GM23338 (cell line): ENCODE data around the gene CEACAM19. TPM values are rescaled to one million over a fixed set of nuclear protein-coding genes. Genes with fewer than 3 reads are reported as not detected.

ENCODE experiments used
- EZH2 ChIP-seq: fragments of 200-600 bp; sonication (generic); IDR thresholded peaks from one replicate; pipeline ENCODE4 v1.8.0; 2017; ENCODE audit warnings: antibody characterized with exemption, mild to moderate bottlenecking, low read depth; ENCODE audit not compliant: unreplicated experiment
- EZH2phosphoT487 ChIP-seq: fragments of 200-600 bp; sonication (generic); IDR thresholded peaks from one replicate; pipeline ENCODE4 v1.8.1; 2018; ENCODE audit warnings: antibody characterized with exemption; ENCODE audit not compliant: unreplicated experiment
- JUNB ChIP-seq: IDR thresholded peaks from one replicate; pipeline ENCODE4 v1.6.1; 2016; ENCODE audit warnings: antibody characterized with exemption; ENCODE audit not compliant: unreplicated experiment
- NANOG ChIP-seq: IDR thresholded peaks from 2 replicates; pipeline ENCODE4 v1.6.1; 2016; ENCODE audit warnings: antibody characterized with exemption, borderline replicate concordance
- POLR2AphosphoS5 ChIP-seq: IDR thresholded peaks from 2 replicates; pipeline ENCODE4 v1.6.1; 2016; ENCODE audit warnings: antibody characterized with exemption, low read depth
- REST ChIP-seq: IDR thresholded peaks from one replicate; pipeline ENCODE4 v1.6.1; 2018; ENCODE audit warnings: antibody characterized with exemption; ENCODE audit not compliant: unreplicated experiment
- STAT1 ChIP-seq: IDR thresholded peaks from one replicate; pipeline ENCODE4 v1.6.1; 2016; ENCODE audit warnings: antibody characterized with exemption; ENCODE audit not compliant: unreplicated experiment
- ZNF114 ChIP-seq: fragments of 250-450 bp; sonication (Bioruptor Pico); IDR thresholded peaks from 2 replicates; pipeline ENCODE4 v1.5.0; 2020; ENCODE audit warnings: mild to moderate bottlenecking, moderate library complexity
- ZNF331 ChIP-seq: fragments of 250-450 bp; sonication (Bioruptor Pico); IDR thresholded peaks from 2 replicates; pipeline ENCODE4 v1.5.0; 2020; ENCODE audit warnings: low read depth, mild to moderate bottlenecking, moderate library complexity
- ZNF462 ChIP-seq: fragments of 250-450 bp; sonication (Bioruptor Pico); IDR thresholded peaks from 2 replicates; pipeline ENCODE4 v1.5.0; 2020; ENCODE audit warnings: mild to moderate bottlenecking, moderate library complexity
- polyA plus RNA-seq: library from polyadenylated mRNA; unstranded; fragments of >200 nt; fragmentation: Nextera tagmentation; extraction: Ambion mirVana; gene quantifications from 2 replicates; pipeline ENCODE4 v1.2.1, GENCODE V29; 2016
- total RNA-seq: library from RNA; depleted of rRNA; stranded (reverse); fragments of >200 nt; shearing (Covaris generic); gene quantifications from 2 replicates; pipeline ENCODE4 v1.2.3, GENCODE V29; 2014
- TF ChIP-seq, protein P1 (sequence below), 2 experiments: fragments of 200-600 bp in 1 of 2; sonication (generic) in 1 of 2; conservative IDR thresholded peaks; 2 replicates each; pipeline versions ENCODE4 v1.5.1 to v1.6.1; 2016 to 2017; ENCODE audit warnings: antibody characterized with exemption in 2 of 2, low read depth in 2 of 2, mild to moderate bottlenecking in 2 of 2, moderate library complexity in 1 of 2

CEACAM19 gene
- total and polyA plus RNA-seq, 2 experiments from 2014 or later, result 0.38 to 0.76 TPM

GRCh38 chr19:44684892-44685863, 13.9 kb downstream of the CEACAM19 start (continued):
- TF ChIP-seq ZNF462 (no peak), POLR2AphosphoS5 (no peak), EZH2phosphoT487 (no peak), STAT1 (no peak), REST (no peak), ZNF331 (CRISPR knock-in tag) (no peak), JUNB (no peak), NANOG (no peak), EZH2 (no peak), ZNF114 (no peak)
- TF ChIP-seq, protein P1, sequence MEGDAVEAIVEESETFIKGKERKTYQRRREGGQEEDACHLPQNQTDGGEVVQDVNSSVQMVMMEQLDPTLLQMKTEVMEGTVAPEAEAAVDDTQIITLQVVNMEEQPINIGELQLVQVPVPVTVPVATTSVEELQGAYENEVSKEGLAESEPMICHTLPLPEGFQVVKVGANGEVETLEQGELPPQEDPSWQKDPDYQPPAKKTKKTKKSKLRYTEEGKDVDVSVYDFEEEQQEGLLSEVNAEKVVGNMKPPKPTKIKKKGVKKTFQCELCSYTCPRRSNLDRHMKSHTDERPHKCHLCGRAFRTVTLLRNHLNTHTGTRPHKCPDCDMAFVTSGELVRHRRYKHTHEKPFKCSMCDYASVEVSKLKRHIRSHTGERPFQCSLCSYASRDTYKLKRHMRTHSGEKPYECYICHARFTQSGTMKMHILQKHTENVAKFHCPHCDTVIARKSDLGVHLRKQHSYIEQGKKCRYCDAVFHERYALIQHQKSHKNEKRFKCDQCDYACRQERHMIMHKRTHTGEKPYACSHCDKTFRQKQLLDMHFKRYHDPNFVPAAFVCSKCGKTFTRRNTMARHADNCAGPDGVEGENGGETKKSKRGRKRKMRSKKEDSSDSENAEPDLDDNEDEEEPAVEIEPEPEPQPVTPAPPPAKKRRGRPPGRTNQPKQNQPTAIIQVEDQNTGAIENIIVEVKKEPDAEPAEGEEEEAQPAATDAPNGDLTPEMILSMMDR (conservative IDR thresholded peaks at IDR 0.05; ENCODE audit: low read depth in 2 of 2), result no peak
